ENCODE measurements around the gene GABARAP. TPM values are rescaled to one million over a fixed set of nuclear protein-coding genes. Genes with fewer than 3 reads are reported as not detected.

The GABARAP gene
- total and polyA plus RNA-seq, 2 of the 13 experiments (the other 11 are each of a cell fraction or from before 2014, with no cell fraction given): 161 to 310 TPM

- TF ChIP-seq ZNF276 (CRISPR knock-in tag; IDR thresholded peaks at IDR 0.05; ENCODE audit: low read depth): no peak; the same call in 1 of the 2 replicates
- TF ChIP-seq TAF15 (IDR thresholded peaks at IDR 0.05; ENCODE audit: low read depth, low read length, poor library complexity, severe bottlenecking): peak; percentile 85
- no peak for TF ChIP-seq PRDM4 (CRISPR knock-in tag; IDR thresholded peaks at IDR 0.05; ENCODE audit: borderline replicate concordance)
- TF ChIP-seq KLF16 (CRISPR knock-in tag; IDR thresholded peaks at IDR 0.05): peak in 1 of 2 experiments; percentile 92; a peak in 2 of 4 replicates
- no peak for TF ChIP-seq ZNF576 (CRISPR knock-in tag; IDR thresholded peaks at IDR 0.05)
- TF ChIP-seq MXD3 (CRISPR knock-in tag; IDR thresholded peaks at IDR 0.05): peak; percentile 91; the same call in 1 of the 2 replicates
- no peak for TF ChIP-seq AKNA (CRISPR knock-in tag; IDR thresholded peaks at IDR 0.05; ENCODE audit: borderline replicate concordance)
- TF ChIP-seq TBX2 (CRISPR knock-in tag; IDR thresholded peaks at IDR 0.05; ENCODE audit: borderline replicate concordance): peak; percentile 48
- TF ChIP-seq DR1 (CRISPR knock-in tag; IDR thresholded peaks at IDR 0.05): no peak; the same call in 1 of the 2 replicates
- no peak for TF ChIP-seq PAWR (CRISPR knock-in tag; IDR thresholded peaks at IDR 0.05; ENCODE audit: borderline replicate concordance)
- no peak for TF ChIP-seq JUNB (CRISPR knock-in tag; IDR thresholded peaks at IDR 0.05; ENCODE audit: borderline replicate concordance)
- TF ChIP-seq ZKSCAN1 (IDR thresholded peaks at IDR 0.05; ENCODE audit: low read length): no peak
- no peak for TF ChIP-seq HNRNPH1 (optimal IDR thresholded peaks at IDR 0.05; ENCODE audit: low read depth, low read length)
- TF ChIP-seq ZNF703 (CRISPR knock-in tag; IDR thresholded peaks at IDR 0.05; ENCODE audit: borderline replicate concordance): 0 out of 2 replicates have a peak, but pooled peaks have one; percentile 77
- TF ChIP-seq SMARCC2 (IDR thresholded peaks at IDR 0.05): no peak
- TF ChIP-seq ZEB1 (IDR thresholded peaks at IDR 0.05; ENCODE audit: insufficient replicate concordance, low read depth): peak; percentile 64
- TF ChIP-seq DMAP1 (CRISPR knock-in tag; IDR thresholded peaks at IDR 0.05): peak; percentile 93
- TF ChIP-seq NFE2L2 (IDR thresholded peaks at IDR 0.05; ENCODE audit: low read length): no peak
- TF ChIP-seq SPEN (CRISPR knock-in tag; IDR thresholded peaks at IDR 0.05; ENCODE audit: low read depth): peak; percentile 79
Observed at GRCh38 chr17:7242717-7243452, 636 bp upstream of the GABARAP start (continued).
